K562 (cell line): Measurements from ENCODE around the gene SART1. TPM values are rescaled to one million over a fixed set of nuclear protein-coding genes. Genes with fewer than 3 reads are reported as not detected.

ENCODE experiments used
- CBX2 ChIP-seq: fragments of 200-600 bp; sonication (generic); IDR thresholded peaks from one replicate; pipeline ENCODE4 v1.6.1; 2012; ENCODE audit warnings: mild to moderate bottlenecking, low read length, inconsistent platforms; ENCODE audit not compliant: insufficient read depth, poor library complexity, severe bottlenecking
- EP300 ChIP-seq: IDR thresholded peaks from 2 replicates; pipeline ENCODE4 v1.6.1; 2012; ENCODE audit warnings: low read length, improper control_type of control experiment
- HDAC1 ChIP-seq, 2 experiments: fragments of 450-650 bp; IDR thresholded peaks; 2 replicates each; pipeline ENCODE4 v1.6.1; 2016 to 2017; ENCODE audit warnings: inconsistent platforms in 1 of 2, mild to moderate bottlenecking in 1 of 2, moderate library complexity in 1 of 2
- JUNB ChIP-seq: fragments of 450-650 bp; formaldehyde crosslinking; conservative IDR thresholded peaks from 2 replicates; pipeline ENCODE4 v1.4.0; 2020; ENCODE audit warnings: mild to moderate bottlenecking
- MYBL2 ChIP-seq, 2 experiments: fragments of 450-650 bp in 1 of 2; sonication (generic) in 1 of 2; formaldehyde crosslinking in 1 of 2; IDR thresholded peaks; 2 replicates each; pipeline versions ENCODE4 v1.6.1 to v1.8.1; 2017 to 2022; ENCODE audit warnings: borderline replicate concordance in 1 of 2, inconsistent platforms in 1 of 2, low read depth in 1 of 2, mild to moderate bottlenecking in 1 of 2, missing genetic modification reagents in 1 of 2, moderate library complexity in 1 of 2
- NFIC ChIP-seq: fragments of 450-650 bp; IDR thresholded peaks from 2 replicates; pipeline ENCODE4 v1.6.1; 2017; ENCODE audit warnings: mild to moderate bottlenecking, inconsistent platforms
- SIN3B ChIP-seq: fragments of 450-650 bp; IDR thresholded peaks from 2 replicates; pipeline ENCODE4 v1.6.1; 2017; ENCODE audit warnings: low read depth, mild to moderate bottlenecking, moderate library complexity
- YBX1 ChIP-seq: fragments of 450-650 bp; IDR thresholded peaks from 2 replicates; pipeline ENCODE4 v1.7.1; 2016; ENCODE audit warnings: mild to moderate bottlenecking
- ZBTB43 ChIP-seq: sonication (generic); formaldehyde crosslinking; IDR thresholded peaks from 2 replicates; pipeline ENCODE4 v1.8.0; 2023; ENCODE audit warnings: mild to moderate bottlenecking, missing genetic modification reagents
- ZBTB8A ChIP-seq: fragments of 450-650 bp; IDR thresholded peaks from 2 replicates; pipeline ENCODE4 v1.6.1; 2018; ENCODE audit warnings: mild to moderate bottlenecking, moderate library complexity; ENCODE audit not compliant: partially characterized antibody
- ZFPM2 ChIP-seq: fragments of 250-450 bp; sonication (Bioruptor Pico); IDR thresholded peaks from 2 replicates; pipeline ENCODE4 v1.5.1; 2022; ENCODE audit warnings: mild to moderate bottlenecking
- ZNF398 ChIP-seq: fragments of 250-450 bp; sonication (Bioruptor Pico); IDR thresholded peaks from 2 replicates; pipeline ENCODE4 v1.8.0; 2021; ENCODE audit warnings: moderate library complexity, mild to moderate bottlenecking, inconsistent platforms
- ZNF57 ChIP-seq: fragments of 450-650 bp; formaldehyde crosslinking; IDR thresholded peaks from 2 replicates; pipeline ENCODE4 v1.4.0; 2020; ENCODE audit warnings: mild to moderate bottlenecking, moderate library complexity
- ZNF699 ChIP-seq: fragments of 250-450 bp; sonication (Bioruptor Pico); IDR thresholded peaks from 2 replicates; pipeline ENCODE4 v1.8.0; 2021; ENCODE audit warnings: mild to moderate bottlenecking, moderate library complexity; ENCODE audit not compliant: insufficient replicate concordance
- ZNF778 ChIP-seq: fragments of 450-650 bp; formaldehyde crosslinking; IDR thresholded peaks from 2 replicates; pipeline ENCODE4 v1.4.0; 2020; ENCODE audit warnings: mild to moderate bottlenecking, moderate library complexity
- polyA plus RNA-seq, 8 experiments: library from polyadenylated mRNA; depleted of rRNA in 4 of 8; stranded (reverse) in 5 of 8; unstranded in 3 of 8; fragments of >200 nt; fragmentation: Nextera tagmentation in 2 of 8; fragmentation: Illumina TruSeq in 1 of 8; extraction: Ambion mirVana in 2 of 8; extraction: Trizol in 1 of 8; gene quantifications; 2 replicates each; pipeline versions ENCODE4 v1.2.1 to v1.2.3, GENCODE V29; 2011 to 2014; ENCODE audit warnings: inconsistent platforms in 1 of 8, missing spikeins in 1 of 8
- total RNA-seq, 7 experiments: library from RNA; depleted of rRNA in 6 of 7; stranded (reverse); fragments of >200 nt in 6 of 7; fragmentation: Illumina TruSeq in 2 of 7; extraction: Trizol in 2 of 7; gene quantifications; 2 replicates each; pipeline versions ENCODE4 v1.2.1 to v1.2.3, GENCODE V29; 2011 to 2021; ENCODE audit warnings: low replicate concordance in 1 of 7
- TF ChIP-seq, protein P1 (sequence below): fragments of 200-800 bp; sonication (Bioruptor generic); IDR thresholded peaks from 2 replicates; pipeline ENCODE4 v1.6.1; 2016; ENCODE audit warnings: missing genetic modification characterization, missing compliant biosample characterization
- TF ChIP-seq, protein P2 (sequence below), 3 experiments: fragments of 200-800 bp in 1 of 3; sonication (Bioruptor generic) in 1 of 3; sonication (generic) in 1 of 3; formaldehyde crosslinking in 1 of 3; IDR thresholded peaks; 2 replicates each; pipeline versions ENCODE4 v1.6.1 to v1.8.0; 2016 to 2022; ENCODE audit warnings: mild to moderate bottlenecking in 2 of 3, missing compliant biosample characterization in 2 of 3, missing genetic modification characterization in 2 of 3, missing genetic modification reagents in 1 of 3

The SART1 gene
- total and polyA plus RNA-seq, 9 of the 15 experiments (the other 6 are each of a cell fraction or from before 2014, with no cell fraction given), result 4.8 to 84.1 (median 31.7) TPM

DNA sequence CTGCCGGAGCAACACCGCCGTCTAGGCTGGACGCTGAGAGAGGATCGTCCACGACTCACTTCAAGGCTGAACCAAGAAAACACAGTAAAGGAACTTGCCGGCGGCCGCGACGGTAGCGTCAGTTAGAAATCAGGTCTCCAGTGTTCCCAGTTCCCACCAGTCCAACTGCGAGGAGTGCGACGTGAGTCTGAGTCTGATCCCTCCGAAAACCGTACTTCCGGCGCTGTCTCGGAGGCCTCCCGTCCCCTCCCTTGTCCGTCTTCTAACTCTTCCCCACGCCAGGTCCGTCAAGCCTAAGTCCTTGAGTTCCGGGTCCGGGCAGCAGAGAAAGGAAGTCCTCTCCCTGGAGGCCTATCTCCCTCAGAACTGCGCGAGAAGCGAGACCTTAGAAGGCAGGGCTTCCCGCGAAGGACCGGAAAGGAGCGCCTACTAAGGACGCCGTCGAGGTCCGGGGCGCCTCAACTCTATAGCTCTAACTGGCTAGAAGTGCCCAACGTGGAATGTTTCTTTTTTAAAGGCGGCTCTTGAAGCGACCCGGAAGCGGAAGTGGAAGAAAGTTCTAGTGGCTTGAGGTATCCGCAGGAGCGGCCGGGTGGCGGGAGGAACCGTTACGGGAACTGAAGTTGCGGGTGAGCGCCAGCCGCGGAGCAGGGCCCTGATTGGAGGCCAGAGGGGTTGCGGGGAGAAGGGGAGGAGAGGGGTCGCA lies 40.6 kb downstream of the SART1 start, which contains the start of the genes BANF1 and EIF1AD (continued):
- TF ChIP-seq, protein P1, sequence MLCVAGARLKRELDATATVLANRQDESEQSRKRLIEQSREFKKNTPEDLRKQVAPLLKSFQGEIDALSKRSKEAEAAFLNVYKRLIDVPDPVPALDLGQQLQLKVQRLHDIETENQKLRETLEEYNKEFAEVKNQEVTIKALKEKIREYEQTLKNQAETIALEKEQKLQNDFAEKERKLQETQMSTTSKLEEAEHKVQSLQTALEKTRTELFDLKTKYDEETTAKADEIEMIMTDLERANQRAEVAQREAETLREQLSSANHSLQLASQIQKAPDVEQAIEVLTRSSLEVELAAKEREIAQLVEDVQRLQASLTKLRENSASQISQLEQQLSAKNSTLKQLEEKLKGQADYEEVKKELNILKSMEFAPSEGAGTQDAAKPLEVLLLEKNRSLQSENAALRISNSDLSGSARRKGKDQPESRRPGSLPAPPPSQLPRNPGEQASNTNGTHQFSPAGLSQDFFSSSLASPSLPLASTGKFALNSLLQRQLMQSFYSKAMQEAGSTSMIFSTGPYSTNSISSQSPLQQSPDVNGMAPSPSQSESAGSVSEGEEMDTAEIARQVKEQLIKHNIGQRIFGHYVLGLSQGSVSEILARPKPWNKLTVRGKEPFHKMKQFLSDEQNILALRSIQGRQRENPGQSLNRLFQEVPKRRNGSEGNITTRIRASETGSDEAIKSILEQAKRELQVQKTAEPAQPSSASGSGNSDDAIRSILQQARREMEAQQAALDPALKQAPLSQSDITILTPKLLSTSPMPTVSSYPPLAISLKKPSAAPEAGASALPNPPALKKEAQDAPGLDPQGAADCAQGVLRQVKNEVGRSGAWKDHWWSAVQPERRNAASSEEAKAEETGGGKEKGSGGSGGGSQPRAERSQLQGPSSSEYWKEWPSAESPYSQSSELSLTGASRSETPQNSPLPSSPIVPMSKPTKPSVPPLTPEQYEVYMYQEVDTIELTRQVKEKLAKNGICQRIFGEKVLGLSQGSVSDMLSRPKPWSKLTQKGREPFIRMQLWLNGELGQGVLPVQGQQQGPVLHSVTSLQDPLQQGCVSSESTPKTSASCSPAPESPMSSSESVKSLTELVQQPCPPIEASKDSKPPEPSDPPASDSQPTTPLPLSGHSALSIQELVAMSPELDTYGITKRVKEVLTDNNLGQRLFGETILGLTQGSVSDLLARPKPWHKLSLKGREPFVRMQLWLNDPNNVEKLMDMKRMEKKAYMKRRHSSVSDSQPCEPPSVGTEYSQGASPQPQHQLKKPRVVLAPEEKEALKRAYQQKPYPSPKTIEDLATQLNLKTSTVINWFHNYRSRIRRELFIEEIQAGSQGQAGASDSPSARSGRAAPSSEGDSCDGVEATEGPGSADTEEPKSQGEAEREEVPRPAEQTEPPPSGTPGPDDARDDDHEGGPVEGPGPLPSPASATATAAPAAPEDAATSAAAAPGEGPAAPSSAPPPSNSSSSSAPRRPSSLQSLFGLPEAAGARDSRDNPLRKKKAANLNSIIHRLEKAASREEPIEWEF (CRISPR knock-in tag), result no peak
- TF ChIP-seq ZNF398 (CRISPR knock-in tag) (no peak), ZFPM2 (CRISPR knock-in tag) (no peak), ZNF57 (CRISPR knock-in tag) (no peak), ZNF778 (CRISPR knock-in tag) (no peak), HDAC1 (IDR thresholded peaks at IDR 0.05) (peak; percentile 26 to 89; a peak in 3 of 4 replicates), ZBTB8A (no peak), YBX1 (no peak), ZNF699 (no peak), SIN3B (peak; percentile 98), JUNB (CRISPR knock-in tag) (no peak), NFIC (peak; percentile 76), EP300 (peak; percentile 64), CBX2 (no peak), ZBTB43 (CRISPR knock-in tag) (0 out of 2 replicates have a peak, but pooled peaks have one; percentile 48), MYBL2 (IDR thresholded peaks at IDR 0.05; ENCODE audit: low read depth) (peak; percentile 82; the same call in 1 of the 2 replicates), MYBL2 (CRISPR knock-in tag; IDR thresholded peaks at IDR 0.05; ENCODE audit: borderline replicate concordance) (no peak)
- TF ChIP-seq, protein P2, sequence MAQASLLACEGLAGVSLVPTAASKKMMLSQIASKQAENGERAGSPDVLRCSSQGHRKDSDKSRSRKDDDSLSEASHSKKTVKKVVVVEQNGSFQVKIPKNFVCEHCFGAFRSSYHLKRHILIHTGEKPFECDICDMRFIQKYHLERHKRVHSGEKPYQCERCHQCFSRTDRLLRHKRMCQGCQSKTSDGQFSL (CRISPR knock-in tag; IDR thresholded peaks at IDR 0.05), result 0 out of 2 replicates have a peak, but pooled peaks have one; percentile 47
- TF ChIP-seq, protein P2 (tag; IDR thresholded peaks at IDR 0.05), result 0 out of 4 replicates have a peak, but pooled peaks of 1 of the 2 experiments have one; percentile 39
